SK-N-SH treated with all-trans-retinoic acid at 6 μM for 48 hours (cell line): ENCODE measurements around the gene ATP9A.

ENCODE experiments used
- ARNTL ChIP-seq: fragments of 450-650 bp; formaldehyde crosslinking; IDR thresholded peaks from 2 replicates; pipeline ENCODE4 v1.5.0; 2020; ENCODE audit warnings: low read depth, mild to moderate bottlenecking, moderate library complexity, borderline replicate concordance
- CREB5 ChIP-seq: fragments of 250-450 bp; sonication (Bioruptor Pico); IDR thresholded peaks from 2 replicates; pipeline ENCODE4 v1.5.1; 2020; ENCODE audit warnings: low read depth, mild to moderate bottlenecking, moderate library complexity
- CSDC2 ChIP-seq: fragments of 250-450 bp; sonication (Bioruptor Pico); IDR thresholded peaks from 2 replicates; pipeline ENCODE4 v1.5.0; 2020; ENCODE audit warnings: mild to moderate bottlenecking, moderate library complexity
- ISL1 ChIP-seq: fragments of 250-450 bp; sonication (Bioruptor Pico); IDR thresholded peaks from 2 replicates; pipeline ENCODE4 v2.1.2; 2022; ENCODE audit warnings: mild to moderate bottlenecking, moderate library complexity
- PATZ1 ChIP-seq: fragments of 250-450 bp; sonication (Bioruptor Pico); IDR thresholded peaks from 2 replicates; pipeline ENCODE4 v1.8.0; 2020; ENCODE audit warnings: mild to moderate bottlenecking, moderate library complexity, borderline replicate concordance
- ZC3H10 ChIP-seq: fragments of 250-450 bp; sonication (Bioruptor Pico); IDR thresholded peaks from 2 replicates; pipeline ENCODE4 v1.5.1; 2021; ENCODE audit warnings: mild to moderate bottlenecking, moderate library complexity
- ZFP30 ChIP-seq: fragments of 450-650 bp; formaldehyde crosslinking; IDR thresholded peaks from 2 replicates; pipeline ENCODE4 v1.5.0; 2022; ENCODE audit warnings: mild to moderate bottlenecking, moderate library complexity
- ZNF8 ChIP-seq: fragments of 450-650 bp; formaldehyde crosslinking; IDR thresholded peaks from 2 replicates; pipeline ENCODE4 v1.5.0; 2020; ENCODE audit warnings: mild to moderate bottlenecking, moderate library complexity

DNA sequence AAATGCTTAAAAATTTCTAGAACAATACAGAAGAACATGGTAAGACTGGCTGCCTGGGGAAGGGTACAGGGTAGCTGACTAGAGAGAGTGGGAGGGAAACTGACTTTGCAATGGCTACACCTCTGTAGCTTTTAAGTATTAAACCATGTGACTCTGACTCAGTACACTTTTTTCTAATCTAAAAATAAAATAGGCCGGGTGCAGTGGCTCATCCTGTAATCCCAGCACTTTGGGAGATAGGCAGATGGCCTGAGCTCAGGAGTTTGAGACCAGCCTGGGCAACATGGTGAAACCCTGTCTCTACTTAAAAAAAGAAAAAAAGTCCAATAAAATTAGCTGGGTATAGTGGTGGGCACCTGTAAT lies 18.5 kb downstream of the ATP9A start:
- no peak for TF ChIP-seq ISL1 (CRISPR knock-in tag)
- TF ChIP-seq ARNTL (CRISPR knock-in tag) = no peak
- TF ChIP-seq ZNF8 (CRISPR knock-in tag) = no peak
- no peak for TF ChIP-seq ZFP30 (CRISPR knock-in tag)
- no peak for TF ChIP-seq PATZ1 (CRISPR knock-in tag)
- no peak for TF ChIP-seq ZC3H10 (CRISPR knock-in tag)
- TF ChIP-seq CREB5 (CRISPR knock-in tag) = no peak
- no peak for TF ChIP-seq CSDC2
